GM12872 (cell line): ENCODE results near the gene SHOX.

Source experiments
- CTCF ChIP-seq: IDR thresholded peaks from 3 replicates; pipeline ENCODE4 v1.5.1; 2011; ENCODE audit warnings: low read depth, mild to moderate bottlenecking, low read length, moderate library complexity; ENCODE audit not compliant: insufficient read depth

The SHOX gene

GRCh38 chrX:640641-641040, 10.1 kb downstream of the SHOX start:
- TF ChIP-seq CTCF: no peak

GRCh38 chrX:641671-642435, 11.3 kb downstream of the SHOX start:
- TF ChIP-seq CTCF: no peak

- no peak for TF ChIP-seq CTCF
Observed at GRCh38 chrX:642436-643240, 12.0 kb downstream of the SHOX start.

- TF ChIP-seq CTCF: no peak
Observed at GRCh38 chrX:643241-643595, 12.6 kb downstream of the SHOX start.

- no peak for TF ChIP-seq CTCF
Observed at GRCh38 chrX:643911-644303, 13.3 kb downstream of the SHOX start.

- no peak for TF ChIP-seq CTCF
Observed at GRCh38 chrX:644304-645281, 14.0 kb downstream of the SHOX start.

GRCh38 chrX:646228-646495, 15.6 kb downstream of the SHOX start:
- no peak for TF ChIP-seq CTCF
